K562 (cell line): Measurements from ENCODE around the gene PYGM. TPM values are rescaled to one million over a fixed set of nuclear protein-coding genes. Genes with fewer than 3 reads are reported as not detected.
A peak's percentile ranks its signal among the peaks of the same experiment; 100 is the strongest.

Experiments used
- ATAC-seq: fragments of 200-7000 bp; cut with Tn5 transposase; 3 replicates; pipeline ENCODE4 v1.9.1; 2020; ENCODE audit warnings: moderate library complexity
- BruUV-seq: library from RNA; stranded (reverse); fragments of 400-500 nt; replicated peaks from 2 replicates; lab custom pipeline; 2021; lab: Mats Ljungman, UMichigan
- CTCF ChIA-PET: fragments of 300-600 bp; formaldehyde crosslinking; extraction: SDS; loops from one replicate; lab custom pipeline; 2021; ENCODE audit warnings: low intra/inter-chr PET ratio; lab: Yijun Ruan, JAX
- POLR2A ChIA-PET: fragments of 300-600, 350-650 bp; sonication (Branson Sonifier 250); formaldehyde crosslinking; extraction: SDS; loops from one replicate; lab custom pipeline; 2021; ENCODE audit warnings: antibody characterized with exemption, inconsistent platforms; lab: Yijun Ruan, JAX
- DNase-seq, 4 experiments: peaks; one replicate each; pipeline versions ENCODE4 v3.0.0 to v3.0.0-alpha.2; 2011 to 2018; ENCODE audit warnings: low spot score in 3 of 4, mixed read lengths in 3 of 4; ENCODE audit errors: extremely low read depth in 1 of 4
- FAIRE-seq: peaks from 2 replicates; lab custom pipeline; 2011; peaks lifted over from hg19 to GRCh38; lab: Jason Lieb, UNC
- H2AFZ ChIP-seq: 2 replicates; pipeline ENCODE4 v1.6.0; 2011; ENCODE audit warnings: low read depth, low read length, control low read depth, inconsistent platforms
- H3K27ac ChIP-seq: fragments of 200-600 bp; 3 replicates; pipeline ENCODE4 v1.8.0; 2011; ENCODE audit warnings: low read depth, mild to moderate bottlenecking, control low read depth, inconsistent platforms, low read length, moderate library complexity, mixed read lengths; ENCODE audit errors: extremely low read depth
- H3K27me3 ChIP-seq, 2 experiments: fragments of 300-600 bp in 1 of 2; 2 replicates in 1 of 2; 3 replicates in 1 of 2; pipeline versions ENCODE4 v1.6.0 to v1.8.0; 2011; ENCODE audit warnings: inconsistent platforms in 2 of 2, low read length in 2 of 2, mild to moderate bottlenecking in 1 of 2, mixed read lengths in 1 of 2, moderate library complexity in 1 of 2; ENCODE audit not compliant: control insufficient read depth in 2 of 2, insufficient read depth in 2 of 2
- H3K36me3 ChIP-seq: fragments of 300-600 bp; 3 replicates; pipeline ENCODE4 v1.8.0; 2011; ENCODE audit warnings: mild to moderate bottlenecking, low read length, inconsistent platforms; ENCODE audit not compliant: control insufficient read depth, insufficient read depth
- H3K4me1 ChIP-seq, 2 experiments: fragments of 200-600 bp in 1 of 2; replicated peaks in 1 of 2; 2 replicates in 1 of 2; 3 replicates in 1 of 2; pipeline versions ENCODE4 v1.5.1 to v1.8.0; 2011; ENCODE audit warnings: inconsistent platforms in 2 of 2, low read length in 2 of 2, mild to moderate bottlenecking in 1 of 2, mixed read lengths in 1 of 2, moderate library complexity in 1 of 2; ENCODE audit not compliant: control insufficient read depth in 2 of 2, insufficient read depth in 2 of 2
- H3K4me2 ChIP-seq: 2 replicates; pipeline ENCODE4 v1.6.1; 2011; ENCODE audit warnings: low read length, control low read depth, inconsistent platforms, mixed read lengths; ENCODE audit not compliant: insufficient read depth
- H3K4me3 ChIP-seq: fragments of 200-600 bp; sonication (generic), shearing (Covaris generic); 2 replicates; pipeline ENCODE4 v1.5.1; 2016; ENCODE audit warnings: control low read depth, inconsistent platforms
- H3K79me2 ChIP-seq: fragments of 200-600 bp; 3 replicates; pipeline ENCODE4 v1.8.0; 2011; ENCODE audit warnings: low read length, inconsistent platforms; ENCODE audit not compliant: control insufficient read depth, insufficient read depth
- H3K9ac ChIP-seq, 2 experiments: 2 replicates each; pipeline versions ENCODE4 v1.6.0 to v1.6.1; 2011; ENCODE audit warnings: low read depth in 2 of 2, low read length in 2 of 2, control low read depth in 1 of 2, inconsistent platforms in 1 of 2, mild to moderate bottlenecking in 1 of 2, mixed read lengths in 1 of 2; ENCODE audit not compliant: insufficient read depth in 1 of 2
- H3K9me1 ChIP-seq: one replicate; pipeline ENCODE4 v1.6.0; 2011; ENCODE audit warnings: inconsistent platforms, mild to moderate bottlenecking, low read length, moderate library complexity; ENCODE audit not compliant: control insufficient read depth, insufficient read depth
- H3K9me3 ChIP-seq: replicated peaks from 2 replicates; pipeline ENCODE4 v1.5.1; 2011; ENCODE audit warnings: low read depth, low read length, inconsistent platforms; ENCODE audit not compliant: control insufficient read depth, insufficient read depth
- H4K20me1 ChIP-seq: replicated peaks from 2 replicates; pipeline ENCODE4 v1.6.1; 2011; ENCODE audit warnings: low read length, inconsistent platforms, mixed read lengths; ENCODE audit not compliant: control insufficient read depth, insufficient read depth
- CHD2 ChIP-seq: IDR thresholded peaks from 2 replicates; pipeline ENCODE4 v1.6.1; 2011; ENCODE audit warnings: low read depth, low read length
- CTCFL ChIP-seq: IDR thresholded peaks from 2 replicates; pipeline ENCODE4 v1.6.1; 2011; ENCODE audit warnings: borderline replicate concordance, low read depth, mild to moderate bottlenecking, moderate library complexity, low read length; ENCODE audit not compliant: insufficient read depth, poor library complexity, severe bottlenecking
- FOS ChIP-seq: IDR thresholded peaks from 3 replicates; pipeline ENCODE4 v1.6.1; 2011; ENCODE audit not compliant: insufficient read length; ENCODE audit errors: extremely low read depth
- KDM1A ChIP-seq, 2 experiments: fragments of 450-650 bp; IDR thresholded peaks; 2 replicates each; pipeline ENCODE4 v1.6.1; 2016; ENCODE audit warnings: mild to moderate bottlenecking in 2 of 2
- NR2C1 ChIP-seq, 2 experiments: fragments of 450-650 bp; IDR thresholded peaks; 2 replicates each; pipeline ENCODE4 v1.6.1; 2017; ENCODE audit warnings: mild to moderate bottlenecking in 2 of 2, antibody characterized with exemption in 1 of 2, inconsistent platforms in 1 of 2, missing compliant biosample characterization in 1 of 2, missing genetic modification characterization in 1 of 2
- STAG1 ChIP-seq: sonication (generic); formaldehyde crosslinking; IDR thresholded peaks from 2 replicates; pipeline ENCODE4 v1.5.0; 2020; ENCODE audit warnings: missing genetic modification reagents, borderline replicate concordance
- ZNF197 ChIP-seq: fragments of 200-800 bp; sonication (Bioruptor generic); IDR thresholded peaks from 2 replicates; pipeline ENCODE4 v1.6.1; 2016; ENCODE audit warnings: low read depth, missing genetic modification characterization, missing compliant biosample characterization
- WGBS: fragments of 100-300 bp; shearing (Covaris generic); methylation state at CpG from one replicate; pipeline ENCODE4 v1.1.6; 2016; ENCODE audit warnings: low coverage, mixed read lengths; ENCODE audit not compliant: insufficient coverage; ENCODE audit errors: missing lambda C conversion rate; 5-methylcytosine and 5-hydroxymethylcytosine counted together
- in situ Hi-C: fragments of 300-500 bp; cut with MboI; formaldehyde crosslinking; loops from 4 replicates; pipeline ENCODE4 v1.15.0; 2018; ENCODE audit warnings: inconsistent platforms, mixed read lengths
- intact Hi-C: fragments of 100-400 bp; cut with micrococcal nuclease; formaldehyde crosslinking; loops from 2 replicates; pipeline ENCODE4 v1.14.2; 2022
- polyA plus RNA-seq, 8 experiments: library from polyadenylated mRNA; depleted of rRNA in 4 of 8; stranded (reverse) in 5 of 8; unstranded in 3 of 8; fragments of >200 nt; fragmentation: Nextera tagmentation in 2 of 8; fragmentation: Illumina TruSeq in 1 of 8; extraction: Ambion mirVana in 2 of 8; extraction: Trizol in 1 of 8; gene quantifications; 2 replicates each; pipeline versions ENCODE4 v1.2.1 to v1.2.3, GENCODE V29; 2011 to 2014; ENCODE audit warnings: inconsistent platforms in 1 of 8, missing spikeins in 1 of 8
- total RNA-seq, 7 experiments: library from RNA; depleted of rRNA in 6 of 7; stranded (reverse); fragments of >200 nt in 6 of 7; fragmentation: Illumina TruSeq in 2 of 7; extraction: Trizol in 2 of 7; gene quantifications; 2 replicates each; pipeline versions ENCODE4 v1.2.1 to v1.2.3, GENCODE V29; 2011 to 2021; ENCODE audit warnings: low replicate concordance in 1 of 7
- TF ChIP-seq, protein P1 (sequence below), 2 experiments: fragments of 450-650 bp in 1 of 2; sonication (generic) in 1 of 2; formaldehyde crosslinking in 1 of 2; IDR thresholded peaks; 2 replicates each; pipeline versions ENCODE4 v1.7.1 to v1.9.0; 2016 to 2022; ENCODE audit warnings: inconsistent platforms in 1 of 2, mild to moderate bottlenecking in 1 of 2, missing genetic modification reagents in 1 of 2

Gene PYGM
- total and polyA plus RNA-seq, 9 of the 15 experiments (the other 6 are each of a cell fraction or from before 2014, with no cell fraction given), result 0.07 to 1.5 (median 0.68) TPM

DNA sequence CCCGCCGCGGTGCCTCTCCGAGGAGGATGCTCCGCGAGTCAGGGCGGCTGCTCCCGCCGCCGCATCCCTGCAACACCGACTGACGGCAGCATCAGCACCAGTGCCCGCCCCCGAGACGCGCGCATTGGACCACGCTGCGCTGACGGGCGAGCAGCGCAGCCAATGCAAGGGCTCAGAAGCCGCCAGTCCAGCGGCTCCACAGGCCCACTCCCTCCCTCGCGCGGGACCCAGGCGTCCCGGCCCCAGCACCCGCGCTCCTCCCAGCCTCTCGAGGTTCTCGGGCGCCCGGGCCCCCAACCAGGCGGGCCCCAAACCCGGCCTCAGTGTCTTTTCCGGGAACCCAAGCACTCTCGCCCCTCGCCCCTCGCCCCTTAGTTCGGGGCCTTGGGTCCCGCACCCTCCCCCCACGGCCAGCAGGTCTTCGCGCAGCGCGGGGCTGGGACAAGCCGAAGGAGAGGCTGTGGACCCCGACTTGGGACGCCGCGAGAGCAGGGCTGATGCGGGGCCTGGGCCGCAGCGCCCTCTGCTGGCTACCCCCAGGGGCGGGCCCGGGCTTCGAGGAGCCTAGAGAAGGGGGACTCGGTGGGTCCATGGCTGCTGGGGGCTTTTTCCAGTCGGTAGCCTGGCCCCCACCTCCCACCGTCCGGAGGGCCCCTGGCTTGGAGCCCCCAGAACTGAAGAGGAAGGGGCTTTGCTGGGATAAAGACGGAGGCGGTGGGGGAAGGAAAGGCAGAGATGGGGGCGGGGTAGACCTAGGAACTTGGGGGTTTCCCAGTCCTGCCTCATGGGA lies 36.5 kb downstream of the PYGM start, which contains the start of gene NRXN2:
Gene NRXN2 (minus strand): TSS at position 81 of the 790 bp plus-strand sequence. CDS start 9,498 bp downstream, outside the sequence.
- Histone ChIP-seq H3K4me2 (peak within 1 kb of the TSS; percentile 79), H3K79me2 (no peaks in the 10 kb centered on the region), H3K4me1 (peaks cover 0 to 25% of the 10 kb centered on the region in 2 experiments; a peak in 3 of 5 replicates), H3K9ac (peak within 1 kb of the TSS in 1 of 2 experiments; percentile 85; a peak in 2 of 4 replicates), H3K4me3 (peak within 1 kb of the TSS; percentile 68), H3K9me1 (no peaks in the 10 kb centered on the region), H3K36me3 (no peaks in the 10 kb centered on the region), H2AFZ (peak within 1 kb of the TSS; percentile 97), H4K20me1 (peaks cover 15% of the 10 kb centered on the region), H3K9me3 (no peaks in the 10 kb centered on the region), H3K27ac (no peak within 1 kb of the TSS), H3K27me3 (peaks cover 7 to 27% of the 10 kb centered on the region in 2 experiments; a peak in 4 of 5 replicates)
- intact Hi-C loops (loop anchor here (1.0 to 10.0 kb wide), 2 partner anchors 35 to 69 kb away; no protein-coding TSS in a partner anchor), in situ Hi-C loops (no loop called here)
- no TSS peak for BruUV-seq
- ATAC-seq, result peak; percentile 99
- peak; percentile 90 to 95 (median 94) for DNase-seq
- CTCF ChIA-PET, result interaction anchor here (0.8 to 1.1 kb wide), 3 partner anchors 34 to 72 kb away, joined by 3 to 4 read pairs (median 3); no protein-coding TSS in a partner anchor
- 4% methylated on average over 30 of the region's 66 CpGs for WGBS
- POLR2A ChIA-PET, result interaction anchor here (0.6 kb wide), 1 partner anchor 274 kb away, joined by 3 read pairs; no protein-coding TSS in a partner anchor
- FAIRE-seq, result peak; percentile 76
- TF ChIP-seq, protein P1, sequence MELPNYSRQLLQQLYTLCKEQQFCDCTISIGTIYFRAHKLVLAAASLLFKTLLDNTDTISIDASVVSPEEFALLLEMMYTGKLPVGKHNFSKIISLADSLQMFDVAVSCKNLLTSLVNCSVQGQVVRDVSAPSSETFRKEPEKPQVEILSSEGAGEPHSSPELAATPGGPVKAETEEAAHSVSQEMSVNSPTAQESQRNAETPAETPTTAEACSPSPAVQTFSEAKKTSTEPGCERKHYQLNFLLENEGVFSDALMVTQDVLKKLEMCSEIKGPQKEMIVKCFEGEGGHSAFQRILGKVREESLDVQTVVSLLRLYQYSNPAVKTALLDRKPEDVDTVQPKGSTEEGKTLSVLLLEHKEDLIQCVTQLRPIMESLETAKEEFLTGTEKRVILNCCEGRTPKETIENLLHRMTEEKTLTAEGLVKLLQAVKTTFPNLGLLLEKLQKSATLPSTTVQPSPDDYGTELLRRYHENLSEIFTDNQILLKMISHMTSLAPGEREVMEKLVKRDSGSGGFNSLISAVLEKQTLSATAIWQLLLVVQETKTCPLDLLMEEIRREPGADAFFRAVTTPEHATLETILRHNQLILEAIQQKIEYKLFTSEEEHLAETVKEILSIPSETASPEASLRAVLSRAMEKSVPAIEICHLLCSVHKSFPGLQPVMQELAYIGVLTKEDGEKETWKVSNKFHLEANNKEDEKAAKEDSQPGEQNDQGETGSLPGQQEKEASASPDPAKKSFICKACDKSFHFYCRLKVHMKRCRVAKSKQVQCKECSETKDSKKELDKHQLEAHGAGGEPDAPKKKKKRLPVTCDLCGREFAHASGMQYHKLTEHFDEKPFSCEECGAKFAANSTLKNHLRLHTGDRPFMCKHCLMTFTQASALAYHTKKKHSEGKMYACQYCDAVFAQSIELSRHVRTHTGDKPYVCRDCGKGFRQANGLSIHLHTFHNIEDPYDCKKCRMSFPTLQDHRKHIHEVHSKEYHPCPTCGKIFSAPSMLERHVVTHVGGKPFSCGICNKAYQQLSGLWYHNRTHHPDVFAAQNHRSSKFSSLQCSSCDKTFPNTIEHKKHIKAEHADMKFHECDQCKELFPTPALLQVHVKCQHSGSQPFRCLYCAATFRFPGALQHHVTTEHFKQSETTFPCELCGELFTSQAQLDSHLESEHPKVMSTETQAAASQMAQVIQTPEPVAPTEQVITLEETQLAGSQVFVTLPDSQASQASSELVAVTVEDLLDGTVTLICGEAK (IDR thresholded peaks at IDR 0.05), result 0 out of 2 replicates have a peak, but pooled peaks have one; percentile 25
- TF ChIP-seq, protein P1 (CRISPR knock-in tag; IDR thresholded peaks at IDR 0.05), result no peak
- TF ChIP-seq ZNF197 (CRISPR knock-in tag) (no peak), FOS (peak; percentile 85), STAG1 (peak; percentile 84; the same call in 1 of the 2 replicates), CHD2 (peak; percentile 63), CTCFL (peak; percentile 55), NR2C1 (IDR thresholded peaks at IDR 0.05) (no peak), NR2C1 (tag; IDR thresholded peaks at IDR 0.05) (no peak), KDM1A (IDR thresholded peaks at IDR 0.05) (peak; percentile 58 to 79)
